ENCODE results near the gene YIF1B. TPM values are rescaled to one million over a fixed set of nuclear protein-coding genes. Genes with fewer than 3 reads are reported as not detected.
"Not testable (repeated sequence)": the region's sequence is repeated elsewhere in the genome, so short reads cannot be mapped to it uniquely, and the experiment has no call there.

The YIF1B gene
- total RNA-seq, 1 donor from 2014 or later = 76.6 TPM

DNA sequence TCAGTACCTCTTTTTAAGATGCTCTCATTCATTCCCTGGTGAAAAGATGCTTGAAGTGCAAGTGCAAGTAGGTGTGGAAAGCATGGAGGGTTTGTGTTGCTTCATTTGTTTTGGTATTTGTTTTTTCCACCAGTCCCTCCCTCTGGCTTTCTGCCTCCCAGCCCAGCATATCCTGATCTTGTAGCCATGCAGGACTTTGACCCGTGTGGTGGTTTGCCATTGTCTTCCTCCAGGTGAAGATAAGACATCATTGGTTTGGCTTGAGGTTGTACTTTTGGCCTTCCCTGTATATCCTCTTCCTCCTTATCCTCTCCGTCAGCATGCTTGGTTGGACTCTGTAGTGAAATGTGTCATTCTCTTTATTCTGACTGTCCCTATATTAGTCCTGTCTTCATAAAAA, 42.2 kb downstream of the YIF1B start:
- no peak for DNase-seq

- no peak for DNase-seq
Measured at GRCh38 chr19:38270587-38271167, 45.1 kb downstream of the YIF1B start.

DNA sequence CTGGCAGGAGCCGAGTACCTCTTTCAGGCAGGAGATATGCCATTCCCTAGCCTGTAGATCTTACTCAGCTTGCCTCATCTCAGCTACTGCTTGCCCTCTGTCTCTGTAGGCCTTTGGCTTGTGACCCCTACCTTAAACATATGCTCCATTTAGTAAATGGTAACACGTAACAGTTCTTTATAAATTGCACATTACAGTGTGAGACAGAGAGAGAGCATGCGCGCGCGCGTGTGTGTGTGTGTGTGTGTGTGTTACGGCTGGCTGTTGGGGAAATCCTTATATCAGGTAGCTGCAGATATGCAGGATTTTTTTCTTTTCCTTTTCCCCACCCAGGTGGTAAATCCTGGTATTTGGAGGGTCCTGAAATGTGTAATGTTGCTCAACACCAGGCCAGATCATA, 47.2 kb downstream of the YIF1B start:
- no peak for DNase-seq

GRCh38 chr19:38267761-38268483, 47.8 kb downstream of the YIF1B start:
- DNase-seq = no peak

- peak; percentile 49 for DNase-seq
Measured at GRCh38 chr19:38266981-38267597, 48.7 kb downstream of the YIF1B start.

DNA sequence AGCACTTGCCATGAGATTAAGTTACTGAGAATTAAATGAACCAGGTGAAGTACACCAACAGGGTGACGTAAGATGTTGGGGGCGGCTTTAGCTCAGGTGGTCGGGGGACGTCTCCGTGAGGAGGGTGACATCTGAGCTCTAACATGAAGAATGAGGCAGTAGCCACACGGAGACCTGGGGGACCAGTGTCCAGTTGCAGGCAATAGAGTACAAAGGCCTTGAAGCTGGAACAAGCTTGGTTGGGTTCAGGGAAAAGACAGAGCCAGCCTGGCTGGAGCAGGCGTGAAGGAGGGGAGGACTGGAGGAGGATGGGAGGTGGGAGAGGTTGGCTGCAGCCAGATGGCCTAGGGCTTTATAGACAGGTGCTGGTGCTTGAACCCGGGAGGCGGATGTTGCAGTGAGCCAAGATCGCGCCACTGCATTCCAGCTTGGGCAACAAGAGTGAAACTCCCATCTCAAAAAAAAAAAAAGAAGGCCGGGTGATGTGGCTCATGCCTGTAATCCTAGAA, 49.8 kb downstream of the YIF1B start:
- no peak for DNase-seq

- DNase-seq = no peak
Measured at GRCh38 chr19:38265213-38265861, 50.4 kb downstream of the YIF1B start.

- DNase-seq = no peak
Measured at GRCh38 chr19:38264486-38265212, 51.1 kb downstream of the YIF1B start, which contains the start of gene SPINT2. TSS of gene SPINT2 (plus strand) at chr19:38264573. CDS start at chr19:38264893, 320 bp downstream.

DNA sequence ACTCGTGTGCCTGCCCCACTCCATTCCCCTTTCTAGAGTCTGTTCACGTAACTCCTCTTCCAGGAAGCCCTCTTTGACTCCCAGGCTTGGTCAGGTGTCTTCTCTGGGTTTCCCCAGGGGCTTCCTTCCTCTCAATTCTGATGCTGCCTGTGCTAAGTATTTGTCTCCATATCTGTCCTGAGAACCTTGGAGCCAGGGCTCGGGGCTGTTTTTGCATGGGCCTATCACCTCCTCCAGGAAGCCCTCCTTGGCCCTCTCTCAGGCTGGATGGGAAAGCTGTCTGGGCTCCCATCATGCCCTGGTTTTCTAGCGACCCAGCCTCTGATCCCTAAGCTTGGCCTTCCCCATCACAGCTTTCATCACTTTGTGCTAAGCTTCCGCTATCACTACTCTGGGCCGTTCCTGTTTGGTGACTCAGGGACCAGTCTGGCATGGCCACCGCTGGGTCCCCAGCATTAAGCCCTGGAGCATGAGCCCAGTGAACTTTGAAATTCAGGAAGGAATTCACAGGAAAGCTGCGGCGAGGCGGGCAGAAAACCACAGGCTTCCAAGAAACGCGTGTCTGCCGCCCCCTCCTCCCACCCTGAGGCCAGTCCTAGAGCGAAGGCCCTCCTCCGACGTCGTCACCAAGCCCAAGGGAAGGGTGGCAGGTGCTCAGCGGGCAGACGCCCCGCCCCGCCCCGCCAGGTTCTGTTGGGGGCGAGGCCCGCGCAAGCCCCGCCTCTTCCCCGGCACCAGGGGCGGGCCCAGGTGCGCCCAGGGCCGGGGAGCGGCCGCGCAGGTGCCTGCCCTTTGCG, 51.9 kb downstream of the YIF1B start:
- peak; percentile 26 for DNase-seq

DNA sequence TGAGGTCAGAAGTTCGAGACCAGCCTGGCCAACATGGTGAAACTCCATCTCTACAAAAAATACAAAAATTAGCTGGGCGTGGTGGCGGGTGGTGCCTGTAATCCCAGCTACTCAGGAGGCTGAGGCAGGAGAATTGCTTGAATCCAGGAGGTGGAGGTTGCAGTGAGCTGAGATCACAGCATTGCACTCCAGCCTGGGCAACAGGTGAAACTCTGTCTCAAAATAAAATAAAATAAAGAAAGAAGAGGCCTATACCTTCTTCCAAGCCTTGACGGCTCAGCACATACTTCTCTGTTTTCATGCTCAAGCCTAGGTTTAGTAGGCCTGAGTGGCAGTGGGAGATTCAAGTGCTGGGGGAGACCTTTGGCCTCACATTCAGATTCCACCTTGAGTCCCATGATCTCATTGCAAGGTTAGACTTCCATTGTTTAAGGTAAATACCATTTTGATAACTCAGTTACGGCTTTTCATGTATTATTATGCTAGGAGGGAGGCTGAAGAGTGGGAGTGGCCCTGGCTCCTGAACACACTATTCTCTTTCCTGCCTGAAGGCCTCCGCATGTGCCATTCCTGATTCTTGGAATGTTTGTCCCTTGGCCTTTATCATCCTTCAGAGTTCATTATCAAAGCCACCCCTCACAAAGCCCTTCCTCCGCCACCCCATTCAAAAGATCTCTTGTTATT, 53.0 kb downstream of the YIF1B start:
- no peak for DNase-seq

GRCh38 chr19:38261942-38262341, 53.8 kb downstream of the YIF1B start:
- not testable (repeated sequence) for DNase-seq

DNA sequence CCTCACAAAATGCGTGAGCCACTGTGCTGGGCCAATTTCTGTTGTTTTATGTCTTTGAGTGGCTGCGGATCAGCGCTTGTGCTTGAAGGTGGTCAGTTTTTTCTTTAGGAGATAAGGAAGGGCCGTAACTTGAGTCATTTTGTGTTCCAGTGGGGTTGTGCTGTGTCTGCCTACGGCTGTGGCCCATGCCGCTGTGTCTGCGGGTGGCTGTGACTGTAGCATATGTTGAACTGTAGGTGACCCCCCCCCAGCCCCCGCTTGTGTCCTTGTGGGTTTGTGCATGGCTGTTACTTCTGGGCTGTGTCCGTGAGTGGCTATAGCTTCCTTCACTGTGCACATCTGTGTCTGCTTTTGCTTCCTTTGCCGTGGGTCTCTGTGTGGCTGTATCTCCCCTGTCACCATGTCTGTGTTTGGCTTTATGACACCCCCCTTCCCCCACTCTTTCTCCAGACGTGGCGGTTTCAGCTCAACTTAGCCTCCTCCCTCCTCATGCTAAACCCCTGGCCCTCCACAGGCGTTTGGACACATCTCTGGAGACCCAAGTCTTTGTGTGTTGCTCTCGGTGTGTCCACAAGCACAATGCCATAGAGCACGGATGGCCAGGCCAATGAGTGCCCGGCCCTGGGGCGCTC, 60.2 kb downstream of the YIF1B start:
- no peak for DNase-seq

DNA sequence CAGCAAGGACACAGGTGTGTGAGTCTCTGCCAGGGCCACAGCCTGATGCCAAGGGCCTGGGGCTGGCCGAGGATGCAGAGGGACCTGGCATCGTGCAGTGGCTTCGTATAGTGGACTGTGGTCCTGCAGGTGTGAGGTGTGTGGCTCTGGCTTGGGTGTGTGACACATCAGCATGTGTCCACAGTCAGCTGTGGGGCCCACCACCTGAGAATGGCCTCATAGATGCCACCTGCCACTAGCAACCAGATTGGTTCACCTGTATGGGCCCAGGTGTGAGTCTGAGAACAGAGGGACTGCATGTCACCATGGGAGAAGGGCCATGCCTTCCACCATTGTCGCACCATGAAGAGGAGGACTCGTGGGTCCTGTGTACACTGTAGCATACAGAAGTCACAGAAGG, 62.0 kb downstream of the YIF1B start:
- no peak for DNase-seq

Other genes starting within 250 kb of the YIF1B start
- 0.34 and 0.47 TPM in 2 replicates for gene DPF1, start 91.7 kb downstream of the YIF1B start, total RNA-seq
- gene PPP1R14A, start 59.6 kb downstream of the YIF1B start, total RNA-seq = 4.1 TPM in 2 replicates
- gene SPINT2, start 51.4 kb downstream of the YIF1B start, total RNA-seq = 25.9 and 34.5 TPM in 2 replicates
- gene C19orf33, start 11.7 kb downstream of the YIF1B start, total RNA-seq = 14.8 TPM in 1 of 2 replicates, not detected in the other
- gene KCNK6, start 3.9 kb upstream of the YIF1B start, total RNA-seq = 8.7 and 10.2 TPM in 2 replicates
- 2.0 and 6.1 TPM in 2 replicates for gene CATSPERG, start 19.9 kb upstream of the YIF1B start, total RNA-seq
- gene PSMD8, start 58.6 kb upstream of the YIF1B start, total RNA-seq = 251 and 344 TPM in 2 replicates
- gene GGN, start 72.1 kb upstream of the YIF1B start, total RNA-seq = 0.23 and 0.34 TPM in 2 replicates
- 0.51 and 1.0 TPM in 2 replicates for gene SPRED3, start 72.8 kb upstream of the YIF1B start, total RNA-seq
- 7.3 and 12.3 TPM in 2 replicates for gene FAM98C, start 87.1 kb upstream of the YIF1B start, total RNA-seq
- not detected in 2 replicates for gene RASGRP4, start 110.3 kb upstream of the YIF1B start, total RNA-seq
- gene RYR1, start 117.7 kb upstream of the YIF1B start, total RNA-seq = under 0.01 and 0.14 TPM in 2 replicates

Measured in dermis blood vessel endothelial cell (primary cell).